ENCODE results near the gene RRP8. TPM values are rescaled to one million over a fixed set of nuclear protein-coding genes. Genes with fewer than 3 reads are reported as not detected.

RRP8 gene
- total and polyA plus RNA-seq, 2 experiments from 2014 or later, result 15.3 to 26.1 TPM

DNA sequence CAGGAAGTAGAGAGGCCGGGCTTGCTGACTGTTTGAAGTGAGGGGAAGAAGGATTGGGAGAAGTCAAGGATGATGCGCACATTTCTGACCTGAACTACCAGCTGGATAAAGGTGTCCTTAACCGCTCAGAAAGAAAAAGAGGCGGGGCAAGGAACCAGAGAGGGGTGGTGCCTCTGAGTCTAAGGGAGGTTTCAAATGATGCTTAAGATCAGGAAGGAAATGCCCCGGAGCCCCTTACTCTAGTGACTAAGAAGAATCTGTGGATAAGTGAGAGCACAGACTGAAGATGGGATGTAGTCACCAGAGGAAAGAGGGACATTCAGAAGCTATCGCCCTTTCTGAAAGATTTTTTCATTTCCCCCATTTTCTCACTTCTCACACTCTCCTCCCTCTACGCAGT, 39.5 kb upstream of the RRP8 start:
- peaks cover 15% of the 10 kb centered on the region for H3K4me1 ChIP-seq (ENCODE audit: insufficient read depth)
- no peaks in the 10 kb centered on the region for H3K36me3 ChIP-seq (replicated peaks; ENCODE audit: insufficient read depth, low read depth)
- no peaks in the 10 kb centered on the region for H3K9me2 ChIP-seq (replicated peaks; ENCODE audit: insufficient read depth)
- no peak overlapping the region for H3K4me3 ChIP-seq
- no peak overlapping the region for H3K4me2 ChIP-seq
- H4K20me1 ChIP-seq (ENCODE audit: insufficient read depth, poor library complexity, severe bottlenecking), result peaks cover 3% of the 10 kb centered on the region
- WGBS (ENCODE audit: low lambda C conversion rate, missing lambda C conversion rate), result 91% methylated on average over 7 of the region's 7 CpGs
- TF ChIP-seq EZH2phosphoT487 (IDR thresholded peaks at IDR 0.05; ENCODE audit: low read depth, severe bottlenecking, unreplicated experiment) (no peak), EZH2 (IDR thresholded peaks at IDR 0.05; ENCODE audit: borderline replicate concordance) (no peak)
- TF ChIP-seq, protein P1, sequence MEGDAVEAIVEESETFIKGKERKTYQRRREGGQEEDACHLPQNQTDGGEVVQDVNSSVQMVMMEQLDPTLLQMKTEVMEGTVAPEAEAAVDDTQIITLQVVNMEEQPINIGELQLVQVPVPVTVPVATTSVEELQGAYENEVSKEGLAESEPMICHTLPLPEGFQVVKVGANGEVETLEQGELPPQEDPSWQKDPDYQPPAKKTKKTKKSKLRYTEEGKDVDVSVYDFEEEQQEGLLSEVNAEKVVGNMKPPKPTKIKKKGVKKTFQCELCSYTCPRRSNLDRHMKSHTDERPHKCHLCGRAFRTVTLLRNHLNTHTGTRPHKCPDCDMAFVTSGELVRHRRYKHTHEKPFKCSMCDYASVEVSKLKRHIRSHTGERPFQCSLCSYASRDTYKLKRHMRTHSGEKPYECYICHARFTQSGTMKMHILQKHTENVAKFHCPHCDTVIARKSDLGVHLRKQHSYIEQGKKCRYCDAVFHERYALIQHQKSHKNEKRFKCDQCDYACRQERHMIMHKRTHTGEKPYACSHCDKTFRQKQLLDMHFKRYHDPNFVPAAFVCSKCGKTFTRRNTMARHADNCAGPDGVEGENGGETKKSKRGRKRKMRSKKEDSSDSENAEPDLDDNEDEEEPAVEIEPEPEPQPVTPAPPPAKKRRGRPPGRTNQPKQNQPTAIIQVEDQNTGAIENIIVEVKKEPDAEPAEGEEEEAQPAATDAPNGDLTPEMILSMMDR (IDR thresholded peaks at IDR 0.05; ENCODE audit: poor library complexity), result no peak
- H3K9me3 ChIP-seq (ENCODE audit: low read depth), result no peaks in the 10 kb centered on the region
- no peak for DNase-seq (ENCODE audit: low spot score)
- H2AFZ ChIP-seq, result no peak overlapping the region
- peaks cover 39% of the 10 kb centered on the region for H3K79me2 ChIP-seq
- no peak overlapping the region for H3K27ac ChIP-seq
- H3K27me3 ChIP-seq, result no peaks in the 10 kb centered on the region

DNA sequence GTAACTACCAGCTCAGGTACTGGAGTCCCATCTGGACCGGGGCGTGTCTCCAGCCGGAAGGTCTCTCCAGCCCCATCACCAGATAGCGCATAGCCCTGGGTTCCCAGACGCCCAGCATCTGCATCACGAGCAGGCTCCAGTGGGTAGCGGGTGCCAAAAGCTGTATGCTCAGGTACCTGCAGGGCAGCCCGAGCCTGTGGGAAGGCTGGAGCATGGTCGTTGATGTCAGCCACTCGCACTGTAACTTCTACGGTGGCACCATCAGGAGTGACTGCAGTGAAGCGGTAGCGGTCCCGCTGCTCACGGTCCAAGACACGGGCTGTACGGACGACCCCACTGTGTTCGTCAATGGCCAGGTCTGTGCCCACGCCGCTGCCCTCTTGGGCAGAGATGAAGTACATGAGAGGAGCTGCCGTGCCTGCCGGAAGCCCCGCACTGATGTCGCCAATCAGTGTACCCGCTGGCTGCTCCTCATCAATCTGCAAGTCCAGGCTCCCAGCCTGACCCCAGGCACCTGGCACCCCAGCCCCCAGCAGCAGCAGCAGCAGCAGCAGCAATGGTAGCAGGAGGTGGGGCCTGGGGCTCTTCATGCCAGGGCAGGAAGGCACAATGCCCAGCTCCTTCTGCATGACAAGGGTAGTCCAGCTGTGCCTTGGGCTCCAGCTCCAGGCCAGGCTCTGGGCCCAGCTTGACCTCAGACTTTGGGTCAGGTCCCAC, 37.7 kb upstream of the RRP8 start:
- WGBS (ENCODE audit: low lambda C conversion rate, missing lambda C conversion rate), result 95% methylated on average over 26 of the region's 26 CpGs
- peaks cover 41% of the 10 kb centered on the region for H3K79me2 ChIP-seq
- no peaks in the 10 kb centered on the region for H3K9me3 ChIP-seq (ENCODE audit: low read depth)
- TF ChIP-seq EZH2 (IDR thresholded peaks at IDR 0.05; ENCODE audit: borderline replicate concordance), result no peak
- TF ChIP-seq, protein P1 (IDR thresholded peaks at IDR 0.05; ENCODE audit: poor library complexity), result no peak
- TF ChIP-seq EZH2phosphoT487 (IDR thresholded peaks at IDR 0.05; ENCODE audit: low read depth, severe bottlenecking, unreplicated experiment), result no peak
- no peak overlapping the region for H3K27ac ChIP-seq
- no peaks in the 10 kb centered on the region for H3K36me3 ChIP-seq (replicated peaks; ENCODE audit: insufficient read depth, low read depth)
- no peaks in the 10 kb centered on the region for H3K27me3 ChIP-seq
- H3K4me1 ChIP-seq (ENCODE audit: insufficient read depth), result peaks cover 4% of the 10 kb centered on the region
- peaks cover 3% of the 10 kb centered on the region for H4K20me1 ChIP-seq (ENCODE audit: insufficient read depth, poor library complexity, severe bottlenecking)
- H3K4me2 ChIP-seq, result no peak overlapping the region
- no peaks in the 10 kb centered on the region for H3K9me2 ChIP-seq (replicated peaks; ENCODE audit: insufficient read depth)
- no peak overlapping the region for H3K4me3 ChIP-seq
- no peak overlapping the region for H2AFZ ChIP-seq
- DNase-seq (ENCODE audit: low spot score), result no peak

DNA sequence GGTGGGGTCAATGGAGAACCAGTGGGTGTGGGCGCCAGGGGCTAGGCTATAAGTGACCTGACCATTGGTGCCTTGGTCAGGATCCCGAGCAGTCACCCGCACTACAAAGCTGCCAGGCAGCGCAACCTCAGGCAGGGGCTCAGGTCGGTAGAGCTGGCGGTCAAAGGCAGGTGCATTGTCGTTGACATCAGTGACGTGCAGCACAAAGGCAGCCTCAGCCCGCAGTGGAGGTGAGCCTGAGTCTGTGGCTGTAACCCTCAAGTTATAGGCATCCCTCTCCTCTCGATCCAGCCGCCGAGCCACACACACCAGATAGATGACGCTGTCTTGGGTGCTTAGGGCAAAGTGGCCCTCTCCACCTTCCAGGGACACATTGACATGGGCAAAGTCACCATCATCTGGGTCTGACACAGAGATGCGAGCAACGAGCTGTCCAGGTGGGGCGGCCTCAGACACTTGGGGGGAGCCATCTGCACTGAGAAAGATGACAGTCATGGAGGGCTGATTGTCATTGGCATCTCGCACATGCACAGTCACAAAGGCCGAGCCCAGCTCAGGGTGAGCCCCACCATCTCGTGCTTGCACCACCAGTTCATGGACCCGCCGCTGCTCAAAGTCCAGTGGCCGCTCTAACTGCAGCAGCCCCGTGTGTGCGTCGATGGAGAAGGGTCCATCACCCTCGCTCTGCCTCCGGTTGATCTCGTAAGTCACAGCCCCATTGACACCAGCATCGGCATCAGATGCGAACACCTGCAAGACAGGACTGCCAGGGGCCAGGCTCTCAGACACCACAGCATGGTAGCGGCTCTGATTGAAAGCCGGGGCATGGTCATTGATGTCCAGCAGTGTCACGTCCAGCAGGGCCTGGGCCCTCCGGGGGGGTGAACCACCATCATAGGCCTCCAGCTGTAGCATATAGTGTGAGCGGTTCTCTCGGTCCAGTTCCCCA, 36.9 kb upstream of the RRP8 start:
- Histone ChIP-seq H3K4me2 (no peak overlapping the region), H3K79me2 (peaks cover 33% of the 10 kb centered on the region), H2AFZ (no peak overlapping the region), H3K27ac (no peak overlapping the region), H4K20me1 (ENCODE audit: insufficient read depth, poor library complexity, severe bottlenecking) (peaks cover 3% of the 10 kb centered on the region), H3K27me3 (no peaks in the 10 kb centered on the region), H3K9me3 (ENCODE audit: low read depth) (no peaks in the 10 kb centered on the region), H3K36me3 (replicated peaks; ENCODE audit: insufficient read depth, low read depth) (no peaks in the 10 kb centered on the region), H3K4me1 (ENCODE audit: insufficient read depth) (peaks cover 4% of the 10 kb centered on the region), H3K4me3 (no peak overlapping the region), H3K9me2 (replicated peaks; ENCODE audit: insufficient read depth) (no peaks in the 10 kb centered on the region)
- no peak for TF ChIP-seq EZH2phosphoT487 (IDR thresholded peaks at IDR 0.05; ENCODE audit: low read depth, severe bottlenecking, unreplicated experiment)
- TF ChIP-seq, protein P1 (IDR thresholded peaks at IDR 0.05; ENCODE audit: poor library complexity), result no peak
- WGBS (ENCODE audit: low lambda C conversion rate, missing lambda C conversion rate), result 96% methylated on average over 36 of the region's 36 CpGs
- no peak for DNase-seq (ENCODE audit: low spot score)
